K562 (cell line): Measurements from ENCODE around the gene ATRNL1. TPM values are rescaled to one million over a fixed set of nuclear protein-coding genes. Genes with fewer than 3 reads are reported as not detected.

Experiments used
- ATAC-seq: fragments of 200-7000 bp; cut with Tn5 transposase; 3 replicates; pipeline ENCODE4 v1.9.1; 2020; ENCODE audit warnings: moderate library complexity
- BruUV-seq: library from RNA; stranded (reverse); fragments of 400-500 nt; replicated peaks from 2 replicates; lab custom pipeline; 2021; lab: Mats Ljungman, UMichigan
- CTCF ChIA-PET: fragments of 300-600 bp; formaldehyde crosslinking; extraction: SDS; loops from one replicate; lab custom pipeline; 2021; ENCODE audit warnings: low intra/inter-chr PET ratio; lab: Yijun Ruan, JAX
- POLR2A ChIA-PET: fragments of 300-600, 350-650 bp; sonication (Branson Sonifier 250); formaldehyde crosslinking; extraction: SDS; loops from one replicate; lab custom pipeline; 2021; ENCODE audit warnings: antibody characterized with exemption, inconsistent platforms; lab: Yijun Ruan, JAX
- DNase-seq, 4 experiments: peaks; one replicate each; pipeline versions ENCODE4 v3.0.0 to v3.0.0-alpha.2; 2011 to 2018; ENCODE audit warnings: low spot score in 3 of 4, mixed read lengths in 3 of 4; ENCODE audit errors: extremely low read depth in 1 of 4
- FAIRE-seq: peaks from 2 replicates; lab custom pipeline; 2011; peaks lifted over from hg19 to GRCh38; lab: Jason Lieb, UNC
- H2AFZ ChIP-seq: 2 replicates; pipeline ENCODE4 v1.6.0; 2011; ENCODE audit warnings: low read depth, low read length, control low read depth, inconsistent platforms
- H3K27ac ChIP-seq: fragments of 200-600 bp; 3 replicates; pipeline ENCODE4 v1.8.0; 2011; ENCODE audit warnings: low read depth, mild to moderate bottlenecking, control low read depth, inconsistent platforms, low read length, moderate library complexity, mixed read lengths; ENCODE audit errors: extremely low read depth
- H3K27me3 ChIP-seq, 2 experiments: fragments of 300-600 bp in 1 of 2; 2 replicates in 1 of 2; 3 replicates in 1 of 2; pipeline versions ENCODE4 v1.6.0 to v1.8.0; 2011; ENCODE audit warnings: inconsistent platforms in 2 of 2, low read length in 2 of 2, mild to moderate bottlenecking in 1 of 2, mixed read lengths in 1 of 2, moderate library complexity in 1 of 2; ENCODE audit not compliant: control insufficient read depth in 2 of 2, insufficient read depth in 2 of 2
- H3K36me3 ChIP-seq: fragments of 300-600 bp; 3 replicates; pipeline ENCODE4 v1.8.0; 2011; ENCODE audit warnings: mild to moderate bottlenecking, low read length, inconsistent platforms; ENCODE audit not compliant: control insufficient read depth, insufficient read depth
- H3K4me1 ChIP-seq, 2 experiments: fragments of 200-600 bp in 1 of 2; replicated peaks in 1 of 2; 2 replicates in 1 of 2; 3 replicates in 1 of 2; pipeline versions ENCODE4 v1.5.1 to v1.8.0; 2011; ENCODE audit warnings: inconsistent platforms in 2 of 2, low read length in 2 of 2, mild to moderate bottlenecking in 1 of 2, mixed read lengths in 1 of 2, moderate library complexity in 1 of 2; ENCODE audit not compliant: control insufficient read depth in 2 of 2, insufficient read depth in 2 of 2
- H3K4me2 ChIP-seq: 2 replicates; pipeline ENCODE4 v1.6.1; 2011; ENCODE audit warnings: low read length, control low read depth, inconsistent platforms, mixed read lengths; ENCODE audit not compliant: insufficient read depth
- H3K4me3 ChIP-seq: fragments of 200-600 bp; sonication (generic), shearing (Covaris generic); 2 replicates; pipeline ENCODE4 v1.5.1; 2016; ENCODE audit warnings: control low read depth, inconsistent platforms
- H3K79me2 ChIP-seq: fragments of 200-600 bp; 3 replicates; pipeline ENCODE4 v1.8.0; 2011; ENCODE audit warnings: low read length, inconsistent platforms; ENCODE audit not compliant: control insufficient read depth, insufficient read depth
- H3K9ac ChIP-seq, 2 experiments: 2 replicates each; pipeline versions ENCODE4 v1.6.0 to v1.6.1; 2011; ENCODE audit warnings: low read depth in 2 of 2, low read length in 2 of 2, control low read depth in 1 of 2, inconsistent platforms in 1 of 2, mild to moderate bottlenecking in 1 of 2, mixed read lengths in 1 of 2; ENCODE audit not compliant: insufficient read depth in 1 of 2
- H3K9me1 ChIP-seq: one replicate; pipeline ENCODE4 v1.6.0; 2011; ENCODE audit warnings: inconsistent platforms, mild to moderate bottlenecking, low read length, moderate library complexity; ENCODE audit not compliant: control insufficient read depth, insufficient read depth
- H3K9me3 ChIP-seq: replicated peaks from 2 replicates; pipeline ENCODE4 v1.5.1; 2011; ENCODE audit warnings: low read depth, low read length, inconsistent platforms; ENCODE audit not compliant: control insufficient read depth, insufficient read depth
- H4K20me1 ChIP-seq: replicated peaks from 2 replicates; pipeline ENCODE4 v1.6.1; 2011; ENCODE audit warnings: low read length, inconsistent platforms, mixed read lengths; ENCODE audit not compliant: control insufficient read depth, insufficient read depth
- BHLHE40 ChIP-seq: IDR thresholded peaks from 2 replicates; pipeline ENCODE4 v1.6.1; 2011; ENCODE audit warnings: low read length, improper control_type of control experiment
- FOXP1 ChIP-seq: sonication (generic); formaldehyde crosslinking; IDR thresholded peaks from 2 replicates; pipeline ENCODE4 v1.8.0; 2022; ENCODE audit warnings: mild to moderate bottlenecking, missing genetic modification reagents
- ILK ChIP-seq: fragments of 450-650 bp; IDR thresholded peaks from 2 replicates; pipeline ENCODE4 v1.6.1; 2016; ENCODE audit warnings: missing genetic modification characterization, low read depth, mild to moderate bottlenecking, missing compliant biosample characterization, moderate library complexity, borderline replicate concordance
- TCF7L2 ChIP-seq: fragments of 150-350 bp; IDR thresholded peaks from 2 replicates; pipeline ENCODE4 v1.6.1; 2016; ENCODE audit warnings: low read depth, mild to moderate bottlenecking, low read length, moderate library complexity
- WGBS: fragments of 100-300 bp; shearing (Covaris generic); methylation state at CpG from one replicate; pipeline ENCODE4 v1.1.6; 2016; ENCODE audit warnings: low coverage, mixed read lengths; ENCODE audit not compliant: insufficient coverage; ENCODE audit errors: missing lambda C conversion rate; 5-methylcytosine and 5-hydroxymethylcytosine counted together
- in situ Hi-C: fragments of 300-500 bp; cut with MboI; formaldehyde crosslinking; loops from 4 replicates; pipeline ENCODE4 v1.15.0; 2018; ENCODE audit warnings: inconsistent platforms, mixed read lengths
- intact Hi-C: fragments of 100-400 bp; cut with micrococcal nuclease; formaldehyde crosslinking; loops from 2 replicates; pipeline ENCODE4 v1.14.2; 2022
- polyA plus RNA-seq, 8 experiments: library from polyadenylated mRNA; depleted of rRNA in 4 of 8; stranded (reverse) in 5 of 8; unstranded in 3 of 8; fragments of >200 nt; fragmentation: Nextera tagmentation in 2 of 8; fragmentation: Illumina TruSeq in 1 of 8; extraction: Ambion mirVana in 2 of 8; extraction: Trizol in 1 of 8; gene quantifications; 2 replicates each; pipeline versions ENCODE4 v1.2.1 to v1.2.3, GENCODE V29; 2011 to 2014; ENCODE audit warnings: inconsistent platforms in 1 of 8, missing spikeins in 1 of 8
- total RNA-seq, 7 experiments: library from RNA; depleted of rRNA in 6 of 7; stranded (reverse); fragments of >200 nt in 6 of 7; fragmentation: Illumina TruSeq in 2 of 7; extraction: Trizol in 2 of 7; gene quantifications; 2 replicates each; pipeline versions ENCODE4 v1.2.1 to v1.2.3, GENCODE V29; 2011 to 2021; ENCODE audit warnings: low replicate concordance in 1 of 7
- TF ChIP-seq, protein P1 (sequence below): fragments of 450-650 bp; IDR thresholded peaks from 2 replicates; pipeline ENCODE4 v1.7.0; 2016; ENCODE audit warnings: borderline replicate concordance
- TF ChIP-seq, protein P2 (sequence below): sonication (generic); formaldehyde crosslinking; IDR thresholded peaks from 2 replicates; pipeline ENCODE4 v1.8.0; 2022; ENCODE audit warnings: mild to moderate bottlenecking, missing genetic modification reagents

The ATRNL1 gene
- total and polyA plus RNA-seq, 9 of the 15 experiments (the other 6 are each of a cell fraction or from before 2014, with no cell fraction given), result 0.18 TPM; not detected in 8

DNA sequence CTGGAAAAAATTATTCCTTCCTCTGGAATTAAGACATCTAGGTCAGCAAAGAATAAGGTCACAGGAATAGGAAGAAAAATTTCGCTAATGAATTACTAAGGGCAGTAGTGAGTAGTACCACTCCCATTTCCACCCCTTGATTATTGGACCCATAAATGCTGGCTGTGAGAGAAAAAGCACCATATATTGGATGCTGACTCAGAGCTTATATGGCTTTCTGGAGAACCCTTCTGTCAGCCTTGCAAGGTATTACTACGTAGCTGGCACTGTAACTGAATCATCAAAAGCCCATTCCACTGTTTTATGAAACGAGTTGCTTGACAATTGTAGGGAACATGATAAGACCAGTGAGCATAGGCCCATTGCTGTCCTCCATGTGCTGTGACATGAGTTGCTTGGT, 179.3 kb downstream of the ATRNL1 start (continued):
- TF ChIP-seq, protein P1, sequence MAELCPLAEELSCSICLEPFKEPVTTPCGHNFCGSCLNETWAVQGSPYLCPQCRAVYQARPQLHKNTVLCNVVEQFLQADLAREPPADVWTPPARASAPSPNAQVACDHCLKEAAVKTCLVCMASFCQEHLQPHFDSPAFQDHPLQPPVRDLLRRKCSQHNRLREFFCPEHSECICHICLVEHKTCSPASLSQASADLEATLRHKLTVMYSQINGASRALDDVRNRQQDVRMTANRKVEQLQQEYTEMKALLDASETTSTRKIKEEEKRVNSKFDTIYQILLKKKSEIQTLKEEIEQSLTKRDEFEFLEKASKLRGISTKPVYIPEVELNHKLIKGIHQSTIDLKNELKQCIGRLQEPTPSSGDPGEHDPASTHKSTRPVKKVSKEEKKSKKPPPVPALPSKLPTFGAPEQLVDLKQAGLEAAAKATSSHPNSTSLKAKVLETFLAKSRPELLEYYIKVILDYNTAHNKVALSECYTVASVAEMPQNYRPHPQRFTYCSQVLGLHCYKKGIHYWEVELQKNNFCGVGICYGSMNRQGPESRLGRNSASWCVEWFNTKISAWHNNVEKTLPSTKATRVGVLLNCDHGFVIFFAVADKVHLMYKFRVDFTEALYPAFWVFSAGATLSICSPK, result no peak
- TF ChIP-seq ILK (tag), result no peak
- no peak for TF ChIP-seq TCF7L2

DNA sequence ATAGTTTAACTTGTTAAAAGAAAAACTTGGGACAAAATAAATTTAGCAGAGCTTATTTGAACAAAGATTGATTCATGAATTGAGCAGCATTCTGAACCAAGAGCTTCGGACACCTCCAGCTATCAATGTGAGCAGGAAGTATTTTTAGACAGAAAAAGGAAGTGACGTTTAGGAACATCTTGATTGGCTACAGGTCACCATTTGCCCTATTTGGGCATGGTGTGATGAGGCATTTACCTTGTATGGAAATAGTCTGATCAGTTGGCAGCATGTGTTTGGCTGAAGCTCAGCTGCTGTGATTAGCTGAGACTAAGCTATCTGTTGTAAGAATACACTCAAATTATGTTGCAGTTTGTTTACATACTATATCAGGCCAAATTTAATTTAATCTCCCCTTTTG, 185.1 kb downstream of the ATRNL1 start:
- in situ Hi-C loops (no loop called here), intact Hi-C loops (no loop called here)
- TF ChIP-seq BHLHE40 (no peak), FOXP1 (no peak)
- TF ChIP-seq, protein P2, sequence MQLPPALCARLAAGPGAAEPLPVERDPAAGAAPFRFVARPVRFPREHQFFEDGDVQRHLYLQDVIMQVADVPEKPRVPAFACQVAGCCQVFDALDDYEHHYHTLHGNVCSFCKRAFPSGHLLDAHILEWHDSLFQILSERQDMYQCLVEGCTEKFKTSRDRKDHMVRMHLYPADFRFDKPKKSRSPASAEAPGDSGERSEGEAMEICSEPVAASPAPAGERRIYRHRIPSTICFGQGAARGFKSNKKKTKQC, result no peak
- no TSS peak for BruUV-seq
- Histone ChIP-seq H3K4me1 (no peaks in the 10 kb centered on the region), H3K36me3 (no peaks in the 10 kb centered on the region), H3K4me3 (no peak overlapping the region), H4K20me1 (no peaks in the 10 kb centered on the region), H3K9me3 (no peaks in the 10 kb centered on the region), H3K9ac (no peak overlapping the region), H3K79me2 (no peaks in the 10 kb centered on the region), H3K27ac (no peak overlapping the region), H3K4me2 (no peak overlapping the region), H2AFZ (no peak overlapping the region), H3K9me1 (no peaks in the 10 kb centered on the region), H3K27me3 (no peaks in the 10 kb centered on the region)
- CTCF ChIA-PET, result no interaction called here
- 0% methylated on average over 2 of the region's 2 CpGs for WGBS
- DNase-seq (no peak), FAIRE-seq (no peak), ATAC-seq (no peak)
- POLR2A ChIA-PET, result no interaction called here
